Measurements from ENCODE around the gene FBXW11. TPM values are rescaled to one million over a fixed set of nuclear protein-coding genes. Genes with fewer than 3 reads are reported as not detected.
A peak's percentile ranks its signal among the peaks of the same experiment; 100 is the strongest.

Gene FBXW11
- total and polyA plus RNA-seq, 8 donors, result 6.0 to 43.8 (median 25.0) TPM

GRCh38 chr5:171956314-171956713 lies 50.1 kb downstream of the FBXW11 start:
- TF ChIP-seq CTCF (IDR thresholded peaks at IDR 0.05), result no peak
- H3K27ac ChIP-seq, result peak overlapping the region; percentile 4 to 86 (median 54)
- intact Hi-C loops (cut with DNase I), result loop anchor here in 1 of 3 donors (10.0 kb wide), 1 partner anchor 48 kb away; the partner anchor contains the start of gene FBXW11
- DNase-seq (no peak), FAIRE-seq (no peak), ATAC-seq (peak; percentile 14 to 46 (median 34))
- H3K36me3 ChIP-seq, result no peaks in the 10 kb centered on the region
- no peaks in the 10 kb centered on the region for H3K27me3 ChIP-seq
- 13 to 20% methylated on average over 1 of the region's 1 CpG for WGBS, 2 donors
- H3K4me3 ChIP-seq, result no peak overlapping the region
- H3K4me1 ChIP-seq, result peaks cover 57 to 76% (median 69%) of the 10 kb centered on the region in 3 donors
- no peaks in the 10 kb centered on the region for H3K9me3 ChIP-seq

GRCh38 chr5:171955761-171956160 lies 50.7 kb downstream of the FBXW11 start:
- 62 to 73% methylated on average over 4 of the region's 4 CpGs for WGBS, 2 donors
- DNase-seq (no peak), FAIRE-seq (no peak), ATAC-seq (no peak)
- peaks cover 57 to 72% (median 69%) of the 10 kb centered on the region in 3 donors for H3K4me1 ChIP-seq
- intact Hi-C loops (cut with DNase I), result loop anchor here in 1 of 3 donors (10.0 kb wide), 1 partner anchor 49 kb away; the partner anchor contains the start of gene FBXW11
- H3K4me3 ChIP-seq, result no peak overlapping the region
- no peaks in the 10 kb centered on the region for H3K27me3 ChIP-seq
- no peaks in the 10 kb centered on the region for H3K9me3 ChIP-seq
- H3K27ac ChIP-seq, result peak overlapping the region in 2 of 4 donors; percentile 81 to 86
- H3K36me3 ChIP-seq, result no peaks in the 10 kb centered on the region
- no peak for TF ChIP-seq CTCF (IDR thresholded peaks at IDR 0.05)

GRCh38 chr5:171954721-171955120 lies 51.7 kb downstream of the FBXW11 start:
- H3K27me3 ChIP-seq, result no peaks in the 10 kb centered on the region
- H3K4me1 ChIP-seq, result peaks cover 57 to 70% (median 65%) of the 10 kb centered on the region in 3 donors
- no peak for TF ChIP-seq CTCF (IDR thresholded peaks at IDR 0.05)
- H3K36me3 ChIP-seq, result no peaks in the 10 kb centered on the region
- H3K27ac ChIP-seq, result peak overlapping the region in 2 of 4 donors; percentile 81 to 86
- no peak overlapping the region for H3K4me3 ChIP-seq
- no peaks in the 10 kb centered on the region for H3K9me3 ChIP-seq
- DNase-seq (no peak), FAIRE-seq (no peak), ATAC-seq (peak; percentile 33 to 60 (median 42))
- intact Hi-C loops (cut with DNase I), result loop anchor here in 1 of 3 donors (10.0 kb wide), 1 partner anchor 50 kb away; the partner anchor contains the start of gene FBXW11
- 8 to 11% methylated on average over 1 of the region's 1 CpG for WGBS, 2 donors

- Histone ChIP-seq H3K36me3 (no peaks in the 10 kb centered on the region), H3K4me3 (no peak overlapping the region), H3K27ac (peak overlapping the region; percentile 10 to 86 (median 52)), H3K27me3 (no peaks in the 10 kb centered on the region), H3K9me3 (no peaks in the 10 kb centered on the region), H3K4me1 (peaks cover 55 to 68% (median 62%) of the 10 kb centered on the region in 3 donors)
- no peak for FAIRE-seq
- TF ChIP-seq CTCF (IDR thresholded peaks at IDR 0.05), result no peak
- ATAC-seq, result peak; percentile 64 to 78 (median 71)
- intact Hi-C loops (cut with DNase I), result loop anchor here in 1 of 3 donors (10.0 kb wide), 1 partner anchor 51 kb away; the partner anchor contains the start of gene FBXW11
- DNase-seq, result peak in 3 of 6 donors; percentile 53 to 60 (median 56)
- WGBS, 2 donors, result 11 to 20% methylated on average over 2 of the region's 2 CpGs
These were observed 52.4 kb downstream of the FBXW11 start for GRCh38 chr5:171953860-171954701.
